Smooth muscle cell (in vitro differentiated cells): Measurements from ENCODE around the gene ATP2C2. TPM values are rescaled to one million over a fixed set of nuclear protein-coding genes. Genes with fewer than 3 reads are reported as not detected.

Source experiments
- DNase-seq: peaks from one replicate; lab custom pipeline; 2025; ENCODE audit not compliant: unreplicated experiment; lab: John Stamatoyannopoulos, UW
- H2AFZ ChIP-seq: fragments of 200-600 bp; sonication (generic); 2 replicates; pipeline ENCODE4 v1.6.0; 2016; ENCODE audit warnings: antibody characterized with exemption, low read depth, mild to moderate bottlenecking
- H3F3A ChIP-seq: fragments of 200-600 bp; sonication (generic); 2 replicates; pipeline ENCODE4 v1.6.0; 2017; ENCODE audit warnings: antibody characterized with exemption, low read depth
- H3K27ac ChIP-seq: fragments of 200-600 bp; sonication (generic); 2 replicates; pipeline ENCODE4 v1.5.1; 2016; ENCODE audit warnings: low read depth, mild to moderate bottlenecking
- H3K27me3 ChIP-seq: fragments of 200-600 bp; sonication (generic); 2 replicates; pipeline ENCODE4 v1.6.1; 2016; ENCODE audit warnings: low read depth, mild to moderate bottlenecking
- H3K36me3 ChIP-seq: fragments of 200-600 bp; sonication (generic); 2 replicates; pipeline ENCODE4 v1.5.1; 2016; ENCODE audit warnings: low read depth
- H3K4me1 ChIP-seq: fragments of 200-600 bp; sonication (generic); 2 replicates; pipeline ENCODE4 v1.5.1; 2016; ENCODE audit warnings: low read depth
- H3K4me2 ChIP-seq: fragments of 200-600 bp; sonication (generic); 2 replicates; pipeline ENCODE4 v1.6.0; 2016; ENCODE audit warnings: mild to moderate bottlenecking
- H3K4me3 ChIP-seq: fragments of 200-600 bp; sonication (generic); 2 replicates; pipeline ENCODE4 v1.5.1; 2016; ENCODE audit warnings: mild to moderate bottlenecking
- H3K79me2 ChIP-seq: fragments of 200-600 bp; sonication (generic); 2 replicates; pipeline ENCODE4 v1.6.0; 2016; ENCODE audit warnings: low read depth, mild to moderate bottlenecking
- H3K9ac ChIP-seq: fragments of 200-600 bp; sonication (generic); 2 replicates; pipeline ENCODE4 v1.6.0; 2016; ENCODE audit warnings: low read depth
- H3K9me3 ChIP-seq: fragments of 200-600 bp; sonication (generic); replicated peaks from 2 replicates; pipeline ENCODE4 v1.5.1; 2016; ENCODE audit warnings: low read depth
- H4K20me1 ChIP-seq: fragments of 200-600 bp; sonication (generic); 2 replicates; pipeline ENCODE4 v1.6.0; 2016; ENCODE audit warnings: low read depth
- CTCF ChIP-seq: fragments of 200-600 bp; sonication (generic); IDR thresholded peaks from 2 replicates; pipeline ENCODE4 v1.5.1; 2017; ENCODE audit warnings: borderline replicate concordance, mild to moderate bottlenecking, antibody characterized with exemption; ENCODE audit not compliant: insufficient read depth, poor library complexity, severe bottlenecking
- WGBS: methylation state at CpG from one replicate; pipeline ENCODE4 v1.1.7; 2016; ENCODE audit warnings: low lambda C conversion rate; 5-methylcytosine and 5-hydroxymethylcytosine counted together
- polyA plus RNA-seq: library from polyadenylated mRNA; unstranded; fragments of >200 nt; fragmentation: Nextera tagmentation; extraction: Ambion mirVana; gene quantifications from 2 replicates; pipeline ENCODE4 v1.2.1, GENCODE V29; 2016
- total RNA-seq: library from RNA; depleted of rRNA; stranded (reverse); fragments of >200 nt; gene quantifications from 2 replicates; pipeline ENCODE4 v1.2.3, GENCODE V29; 2014

The ATP2C2 gene
- total and polyA plus RNA-seq, 2 experiments from 2014 or later, result 3.1 to 4.1 TPM

GRCh38 chr16:84486126-84486525 is 117.8 kb downstream of the ATP2C2 start:
- Histone ChIP-seq H3K4me1 (no peaks in the 10 kb centered on the region), H3K27me3 (no peaks in the 10 kb centered on the region), H3K79me2 (no peaks in the 10 kb centered on the region), H3F3A (no peaks in the 10 kb centered on the region), H3K4me3 (no peak overlapping the region), H3K36me3 (peaks cover 14% of the 10 kb centered on the region), H3K4me2 (no peak overlapping the region), H3K9me3 (no peaks in the 10 kb centered on the region), H2AFZ (no peak overlapping the region), H4K20me1 (peaks cover 4% of the 10 kb centered on the region), H3K27ac (no peak overlapping the region), H3K9ac (no peak overlapping the region)
- DNase-seq, result no peak
- 90% methylated on average over 14 of the region's 14 CpGs for WGBS
- no peak for TF ChIP-seq CTCF

GRCh38 chr16:84486551-84487235 is 118.4 kb downstream of the ATP2C2 start:
- no peak overlapping the region for H3K9ac ChIP-seq
- no peak overlapping the region for H2AFZ ChIP-seq
- no peak overlapping the region for H3K27ac ChIP-seq
- DNase-seq, result no peak
- peaks cover 14% of the 10 kb centered on the region for H3K36me3 ChIP-seq
- H3K9me3 ChIP-seq, result no peaks in the 10 kb centered on the region
- no peak overlapping the region for H3K4me2 ChIP-seq
- TF ChIP-seq CTCF, result no peak
- H3K79me2 ChIP-seq, result no peaks in the 10 kb centered on the region
- H3K27me3 ChIP-seq, result no peaks in the 10 kb centered on the region
- H4K20me1 ChIP-seq, result peaks cover 4% of the 10 kb centered on the region
- H3K4me3 ChIP-seq, result no peak overlapping the region
- H3K4me1 ChIP-seq, result no peaks in the 10 kb centered on the region
- H3F3A ChIP-seq, result no peaks in the 10 kb centered on the region
- 93% methylated on average over 17 of the region's 17 CpGs for WGBS

GRCh38 chr16:84487358-84487757 is 119.0 kb downstream of the ATP2C2 start:
- no peak overlapping the region for H3K4me2 ChIP-seq
- no peaks in the 10 kb centered on the region for H3K9me3 ChIP-seq
- H3F3A ChIP-seq, result no peaks in the 10 kb centered on the region
- no peak for TF ChIP-seq CTCF
- WGBS, result 96% methylated on average over 8 of the region's 8 CpGs
- peaks cover 18% of the 10 kb centered on the region for H3K36me3 ChIP-seq
- H3K27ac ChIP-seq, result no peak overlapping the region
- no peak for DNase-seq
- H3K4me1 ChIP-seq, result no peaks in the 10 kb centered on the region
- H3K79me2 ChIP-seq, result no peaks in the 10 kb centered on the region
- no peaks in the 10 kb centered on the region for H3K27me3 ChIP-seq
- H2AFZ ChIP-seq, result no peak overlapping the region
- no peak overlapping the region for H3K9ac ChIP-seq
- H3K4me3 ChIP-seq, result no peak overlapping the region
- peaks cover 4% of the 10 kb centered on the region for H4K20me1 ChIP-seq

GRCh38 chr16:84489131-84489530 is 120.8 kb downstream of the ATP2C2 start:
- Histone ChIP-seq H3K27me3 (no peaks in the 10 kb centered on the region), H3K4me2 (no peak overlapping the region), H3F3A (no peaks in the 10 kb centered on the region), H4K20me1 (peaks cover 4% of the 10 kb centered on the region), H2AFZ (no peak overlapping the region), H3K4me1 (no peaks in the 10 kb centered on the region), H3K79me2 (no peaks in the 10 kb centered on the region), H3K9me3 (no peaks in the 10 kb centered on the region), H3K9ac (no peak overlapping the region), H3K36me3 (peaks cover 31% of the 10 kb centered on the region), H3K27ac (no peak overlapping the region), H3K4me3 (no peak overlapping the region)
- no peak for DNase-seq
- 85% methylated on average over 8 of the region's 8 CpGs for WGBS
- no peak for TF ChIP-seq CTCF
